ENCODE measurements around the gene AVEN. TPM values are rescaled to one million over a fixed set of nuclear protein-coding genes. Genes with fewer than 3 reads are reported as not detected.

Gene AVEN
- total and polyA plus RNA-seq, 2 of the 8 experiments (the other 6 are each of a cell fraction or from before 2014, with no cell fraction given) = 5.5 to 17.0 TPM

DNA sequence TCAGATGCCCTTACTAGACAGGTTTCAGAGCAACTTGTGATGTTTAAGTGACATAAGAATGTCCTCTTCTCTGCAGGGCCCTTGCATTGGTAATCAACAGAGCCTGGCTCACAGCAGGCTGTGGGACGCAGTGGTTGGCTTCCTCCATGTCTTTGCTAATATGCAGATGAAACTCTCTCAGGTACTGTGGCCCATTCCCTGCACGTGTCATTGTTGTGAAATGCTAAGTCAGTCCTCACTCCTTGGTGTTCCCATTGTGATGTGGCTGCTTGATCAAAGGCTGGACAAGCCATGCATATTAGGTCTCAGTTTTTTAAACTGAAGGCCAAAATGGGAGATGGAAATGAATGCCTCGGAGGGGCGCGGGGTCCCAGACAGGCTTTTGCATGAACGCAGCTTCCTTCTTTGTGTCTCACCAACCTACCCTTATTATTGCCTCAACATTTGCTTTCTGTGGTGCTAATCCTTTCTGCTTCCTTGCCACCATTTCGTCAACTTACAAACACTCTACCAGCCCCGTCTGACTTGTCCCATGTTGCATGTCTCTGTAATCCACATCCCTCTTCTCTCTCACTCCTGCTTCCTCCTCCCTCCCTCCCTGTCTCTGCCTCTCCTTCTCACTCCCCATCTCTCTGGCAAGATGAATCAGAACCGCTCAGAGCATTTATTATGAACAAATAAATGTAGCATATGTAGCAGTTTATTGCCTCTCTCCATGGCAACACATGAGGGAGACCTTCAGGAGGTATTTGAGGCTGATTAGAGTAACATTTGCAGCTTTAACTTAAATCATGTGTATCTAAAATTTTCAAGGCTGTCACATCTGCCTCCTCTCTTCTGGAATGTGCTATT, 203.9 kb downstream of the AVEN start:
- Histone ChIP-seq H2BK20ac (ENCODE audit: low read length) (0 out of 2 replicates have a peak overlapping the region, but pooled peaks have one; percentile 68), H3K23me2 (ENCODE audit: low read depth, low read length) (no peaks in the 10 kb centered on the region), H3K9ac (replicated peaks in 1 of 4; ENCODE audit: extremely low read depth in 1 of 4, low read depth in 3 of 4, low read length in 3 of 4) (no peak overlapping the region), H2BK15ac (ENCODE audit: low read length) (no peak overlapping the region), H3K27ac (ENCODE audit: low read depth, low read length) (no peak overlapping the region), H2AK5ac (ENCODE audit: low read depth, low read length) (no peak overlapping the region; the same call in 1 of the 2 replicates), H3K9me3 (ENCODE audit: insufficient read depth in 2 of 2, low read depth in 1 of 2, low read length in 1 of 2) (no peaks in the 10 kb centered on the region), H3K36me3 (ENCODE audit: control insufficient read depth in 2 of 4, insufficient read depth in 4 of 4, low read length in 3 of 4) (no peaks in the 10 kb centered on the region), H4K5ac (ENCODE audit: insufficient read length, low read depth, low read length) (no peak overlapping the region), H3K18ac (ENCODE audit: extremely low read depth, low read length) (no peak overlapping the region), H3K4me3 (ENCODE audit: extremely low read depth in 1 of 4, insufficient read depth in 2 of 4, low read depth in 3 of 4, low read length in 4 of 4) (no peak overlapping the region; a peak in 1 of 8 replicates), H3K79me1 (ENCODE audit: low read depth, low read length) (no peaks in the 10 kb centered on the region), H4K91ac (replicated peaks; ENCODE audit: insufficient read length, low read length) (no peak overlapping the region), H3K4me2 (ENCODE audit: insufficient read depth in 1 of 2, low read depth in 2 of 2, low read length in 2 of 2) (peak overlapping the region; percentile 34 to 48), H3K79me2 (ENCODE audit: control insufficient read depth in 1 of 2, insufficient read depth in 2 of 2, low read length in 2 of 2) (no peaks in the 10 kb centered on the region), H2BK12ac (ENCODE audit: low read depth, low read length) (0 out of 2 replicates have a peak overlapping the region, but pooled peaks have one; percentile 69), H3K4ac (replicated peaks; ENCODE audit: insufficient read length, low read depth, low read length) (no peak overlapping the region), H3K14ac (ENCODE audit: insufficient read length) (no peak overlapping the region), H2BK120ac (replicated peaks; ENCODE audit: low read depth, low read length) (no peak overlapping the region), H3K23ac (ENCODE audit: insufficient read length) (no peak overlapping the region), H2AFZ (ENCODE audit: low read length) (no peak overlapping the region), H3K56ac (replicated peaks; ENCODE audit: insufficient read length, low read depth, low read length) (no peak overlapping the region), H3K27me3 (replicated peaks in 1 of 4; ENCODE audit: control insufficient read depth in 3 of 4, extremely low read depth in 1 of 4, insufficient read depth in 3 of 4, low read length in 3 of 4) (no peaks in the 10 kb centered on the region), H4K20me1 (replicated peaks in 1 of 2; ENCODE audit: control insufficient read depth in 1 of 2, insufficient read depth in 2 of 2, low read length in 2 of 2) (no peaks in the 10 kb centered on the region), H3K4me1 (replicated peaks in 1 of 4; ENCODE audit: control insufficient read depth in 3 of 4, insufficient read depth in 4 of 4, low read length in 3 of 4) (peaks cover 3 to 11% (median 9%) of the 10 kb centered on the region in 4 experiments; a peak in 6 of 7 replicates), H4K8ac (ENCODE audit: extremely low read depth, insufficient read depth, low read length) (no peak overlapping the region), H2BK5ac (ENCODE audit: low read depth, low read length) (0 out of 2 replicates have a peak overlapping the region, but pooled peaks have one; percentile 20)
- DNase-seq (ENCODE audit: low read depth in 1 of 2, low spot score in 2 of 2) (peak; percentile 13 to 52), FAIRE-seq (peak; percentile 99)
- WGBS, 2 experiments (ENCODE audit: extremely low coverage in 1 of 2, insufficient coverage in 1 of 2, insufficient read length in 1 of 2, insufficient replicate concordance in 2 of 2, low coverage in 1 of 2, low lambda C conversion rate in 2 of 2, missing lambda C conversion rate in 1 of 2) = 10% methylated on average over 9 of the region's 9 CpGs; no CpG with 5 or more reads in 1 of the 2 experiments
- ChIA-PET CTCF (ENCODE audit: partially characterized antibody) (interaction anchor here (0.6 to 2.6 kb wide), 4 partner anchors 11 to 97 kb away, joined by 3 to 13 read pairs (median 3); no protein-coding TSS in a partner anchor), POLR2A (ENCODE audit: partially characterized antibody) (interaction anchor here (1.4 kb wide), 1 partner anchor 10 kb away, joined by 3 read pairs; no protein-coding TSS in a partner anchor)
- no peak for TF ChIP-seq KDM5A (IDR thresholded peaks at IDR 0.05; ENCODE audit: low read length)
- TF ChIP-seq CHD2 (IDR thresholded peaks at IDR 0.05; ENCODE audit: low read length) = no peak
- peak in 1 of 2 experiments; percentile 82; a peak in 2 of 4 replicates for TF ChIP-seq SIN3A (conservative IDR thresholded peaks at IDR 0.05 in 1 of 2, IDR thresholded peaks at IDR 0.05 in 1 of 2; ENCODE audit: low read depth in 1 of 2, low read length in 2 of 2)
- TF ChIP-seq, protein P1, sequence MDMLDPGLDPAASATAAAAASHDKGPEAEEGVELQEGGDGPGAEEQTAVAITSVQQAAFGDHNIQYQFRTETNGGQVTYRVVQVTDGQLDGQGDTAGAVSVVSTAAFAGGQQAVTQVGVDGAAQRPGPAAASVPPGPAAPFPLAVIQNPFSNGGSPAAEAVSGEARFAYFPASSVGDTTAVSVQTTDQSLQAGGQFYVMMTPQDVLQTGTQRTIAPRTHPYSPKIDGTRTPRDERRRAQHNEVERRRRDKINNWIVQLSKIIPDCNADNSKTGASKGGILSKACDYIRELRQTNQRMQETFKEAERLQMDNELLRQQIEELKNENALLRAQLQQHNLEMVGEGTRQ (IDR thresholded peaks at IDR 0.05; ENCODE audit: low read length) = 0 out of 2 replicates have a peak, but pooled peaks have one; percentile 14
- no peak for TF ChIP-seq TAF7 (optimal IDR thresholded peaks at IDR 0.05; ENCODE audit: borderline replicate concordance, low read depth, low read length)
- peak; percentile 41; the same call in 1 of the 2 replicates for TF ChIP-seq MAFK (IDR thresholded peaks at IDR 0.05; ENCODE audit: low read depth, low read length)
- no peak for TF ChIP-seq KDM4A (IDR thresholded peaks at IDR 0.05; ENCODE audit: low read depth, low read length, severe bottlenecking)
- peak; percentile 70 for TF ChIP-seq CEBPB (IDR thresholded peaks at IDR 0.05; ENCODE audit: low read depth, low read length)
- no peak for TF ChIP-seq TAF1 (IDR thresholded peaks at IDR 0.05; ENCODE audit: low read depth, low read length)
- TF ChIP-seq CTBP2 (IDR thresholded peaks at IDR 0.05; ENCODE audit: borderline replicate concordance, insufficient read depth, insufficient read length, low read length) = no peak

Data from H1 (cell line).